HEK293T (cell line): ENCODE measurements around the gene RPUSD1.
"Not testable (repeated sequence)": the region's sequence is repeated elsewhere in the genome, so short reads cannot be mapped to it uniquely, and the experiment has no call there.

Experiments
- CTCF ChIA-PET: fragments of 350-600 bp; formaldehyde crosslinking; extraction: SDS; loops from one replicate; lab custom pipeline; 2021; ENCODE audit warnings: antibody characterized with exemption, inconsistent platforms; lab: Yijun Ruan, JAX
- POLR2A ChIA-PET: fragments of 350-600 bp; formaldehyde crosslinking; extraction: SDS; loops from one replicate; lab custom pipeline; 2020; ENCODE audit warnings: antibody characterized with exemption, inconsistent platforms; lab: Yijun Ruan, JAX
- DNase-seq: peaks from one replicate; pipeline ENCODE4 v3.0.0; 2012; ENCODE audit warnings: mixed read lengths; ENCODE audit errors: extremely low spot score
- ARNT ChIP-seq: fragments of 450-650 bp; IDR thresholded peaks from 2 replicates; pipeline ENCODE4 v1.6.1; 2017; ENCODE audit warnings: mild to moderate bottlenecking
- BHLHE40 ChIP-seq: fragments of 450-650 bp; IDR thresholded peaks from 2 replicates; pipeline ENCODE4 v1.6.1; 2016; ENCODE audit warnings: mild to moderate bottlenecking, moderate library complexity, borderline replicate concordance
- CTBP1 ChIP-seq: fragments of 450-650 bp; IDR thresholded peaks from 2 replicates; pipeline ENCODE4 v1.6.1; 2016; ENCODE audit warnings: borderline replicate concordance
- ELF4 ChIP-seq: fragments of 450-650 bp; IDR thresholded peaks from 2 replicates; pipeline ENCODE4 v1.6.1; 2017; ENCODE audit warnings: antibody characterized with exemption
- FOXA1 ChIP-seq: fragments of 450-650 bp; IDR thresholded peaks from 2 replicates; pipeline ENCODE4 v1.6.1; 2016; ENCODE audit warnings: mild to moderate bottlenecking
- FOXK2 ChIP-seq: fragments of 450-650 bp; IDR thresholded peaks from 2 replicates; pipeline ENCODE4 v1.6.1; 2016; ENCODE audit warnings: mild to moderate bottlenecking
- FOXM1 ChIP-seq: fragments of 450-650 bp; IDR thresholded peaks from 2 replicates; pipeline ENCODE4 v1.6.1; 2017; ENCODE audit warnings: mild to moderate bottlenecking, borderline replicate concordance
- HDGF ChIP-seq: fragments of 450-650 bp; IDR thresholded peaks from 2 replicates; pipeline ENCODE4 v1.6.1; 2017; ENCODE audit warnings: antibody characterized with exemption, borderline replicate concordance
- L3MBTL2 ChIP-seq: fragments of 450-650 bp; conservative IDR thresholded peaks from 2 replicates; pipeline ENCODE4 v1.6.1; 2016; ENCODE audit warnings: mild to moderate bottlenecking
- LEF1 ChIP-seq: fragments of 450-650 bp; IDR thresholded peaks from 2 replicates; pipeline ENCODE4 v1.6.1; 2017; ENCODE audit warnings: mild to moderate bottlenecking, borderline replicate concordance
- NFRKB ChIP-seq: fragments of 450-650 bp; IDR thresholded peaks from 2 replicates; pipeline ENCODE4 v1.6.1; 2016; ENCODE audit warnings: mild to moderate bottlenecking, moderate library complexity
- SP1 ChIP-seq: fragments of 450-650 bp; IDR thresholded peaks from 2 replicates; pipeline ENCODE4 v1.6.1; 2017
- SUZ12 ChIP-seq: fragments of 450-650 bp; IDR thresholded peaks from 2 replicates; pipeline ENCODE4 v1.6.1; 2016; ENCODE audit warnings: mild to moderate bottlenecking
- TARDBP ChIP-seq: fragments of 450-650 bp; IDR thresholded peaks from 2 replicates; pipeline ENCODE4 v1.6.1; 2016
- ZNF384 ChIP-seq: fragments of 450-650 bp; IDR thresholded peaks from 2 replicates; pipeline ENCODE4 v1.6.1; 2016
- TF ChIP-seq, protein P1 (sequence below): fragments of 450-650 bp; IDR thresholded peaks from 2 replicates; pipeline ENCODE4 v1.6.1; 2016

The RPUSD1 gene, protein sequence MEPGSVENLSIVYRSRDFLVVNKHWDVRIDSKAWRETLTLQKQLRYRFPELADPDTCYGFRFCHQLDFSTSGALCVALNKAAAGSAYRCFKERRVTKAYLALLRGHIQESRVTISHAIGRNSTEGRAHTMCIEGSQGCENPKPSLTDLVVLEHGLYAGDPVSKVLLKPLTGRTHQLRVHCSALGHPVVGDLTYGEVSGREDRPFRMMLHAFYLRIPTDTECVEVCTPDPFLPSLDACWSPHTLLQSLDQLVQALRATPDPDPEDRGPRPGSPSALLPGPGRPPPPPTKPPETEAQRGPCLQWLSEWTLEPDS

DNA sequence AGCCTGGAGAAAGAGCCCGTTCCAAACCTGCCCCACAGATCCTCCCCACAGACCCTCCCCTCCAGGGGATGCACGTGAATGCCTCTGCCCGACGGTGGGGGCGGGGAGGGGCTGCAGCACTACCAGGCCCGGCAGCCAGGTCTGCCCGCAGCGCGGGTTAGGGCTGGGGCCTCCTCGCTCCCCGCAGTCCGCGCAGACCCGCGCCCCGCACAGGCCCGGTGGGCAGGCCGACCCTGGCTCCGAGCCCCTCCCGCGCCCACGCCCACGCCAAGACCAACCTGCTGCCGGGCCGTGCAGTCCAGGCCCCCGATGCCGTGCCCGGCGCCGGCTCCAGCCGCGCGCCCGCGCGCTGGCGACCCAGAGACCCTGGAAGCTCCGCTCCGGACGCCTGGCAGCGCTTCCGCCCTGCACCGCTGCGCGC lies at the start of gene RPUSD1:
TSS of gene RPUSD1 (minus strand) at position 404 of the 421 bp plus-strand sequence. CDS start 644 bp downstream, outside the sequence.
- POLR2A ChIA-PET, result interaction anchor here (0.6 to 3.1 kb wide), 15 partner anchors 9 to 139 kb away, joined by 3 to 34 read pairs (median 4); partner anchors contain the start of genes ANTKMT, GNG13, METRN and WDR24
- CTCF ChIA-PET, result interaction anchor here (0.5 to 2.1 kb wide), 3 partner anchors 72 to 272 kb away, joined by 3 to 9 read pairs (median 5); partner anchors contain the start of gene METRN
- TF ChIP-seq ARNT (no peak), LEF1 (no peak), L3MBTL2 (no peak), ELF4 (no peak), SP1 (no peak), HDGF (no peak), BHLHE40 (no peak), FOXK2 (no peak), FOXA1 (no peak), FOXM1 (no peak), TARDBP (no peak), ZNF384 (no peak), CTBP1 (no peak), SUZ12 (no peak), NFRKB (no peak)
- TF ChIP-seq, protein P1, sequence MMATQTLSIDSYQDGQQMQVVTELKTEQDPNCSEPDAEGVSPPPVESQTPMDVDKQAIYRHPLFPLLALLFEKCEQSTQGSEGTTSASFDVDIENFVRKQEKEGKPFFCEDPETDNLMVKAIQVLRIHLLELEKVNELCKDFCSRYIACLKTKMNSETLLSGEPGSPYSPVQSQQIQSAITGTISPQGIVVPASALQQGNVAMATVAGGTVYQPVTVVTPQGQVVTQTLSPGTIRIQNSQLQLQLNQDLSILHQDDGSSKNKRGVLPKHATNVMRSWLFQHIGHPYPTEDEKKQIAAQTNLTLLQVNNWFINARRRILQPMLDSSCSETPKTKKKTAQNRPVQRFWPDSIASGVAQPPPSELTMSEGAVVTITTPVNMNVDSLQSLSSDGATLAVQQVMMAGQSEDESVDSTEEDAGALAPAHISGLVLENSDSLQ, result no peak
- no peak for DNase-seq

DNA sequence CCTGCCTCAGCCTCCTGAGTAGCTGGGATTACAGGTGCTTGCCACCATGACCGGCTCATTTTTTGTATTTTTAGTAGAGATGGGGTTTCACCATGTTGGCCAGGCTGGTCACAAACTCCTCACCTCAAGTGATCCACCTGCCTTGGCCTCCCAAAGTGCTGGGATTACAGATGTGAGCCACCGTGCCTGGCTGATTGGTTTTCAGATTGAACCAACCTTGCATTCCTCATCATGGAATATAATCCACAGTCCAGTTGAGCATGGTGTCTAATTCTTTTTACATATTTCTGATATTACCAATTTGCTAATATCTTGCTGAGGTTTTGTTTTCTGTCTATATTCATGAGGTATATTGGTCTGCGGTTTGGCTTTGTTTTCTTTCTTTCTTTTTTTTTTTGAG lies 48.6 kb upstream of the RPUSD1 start:
- POLR2A ChIA-PET, DNase-seq, CTCF ChIA-PET: not testable (repeated sequence)

DNA sequence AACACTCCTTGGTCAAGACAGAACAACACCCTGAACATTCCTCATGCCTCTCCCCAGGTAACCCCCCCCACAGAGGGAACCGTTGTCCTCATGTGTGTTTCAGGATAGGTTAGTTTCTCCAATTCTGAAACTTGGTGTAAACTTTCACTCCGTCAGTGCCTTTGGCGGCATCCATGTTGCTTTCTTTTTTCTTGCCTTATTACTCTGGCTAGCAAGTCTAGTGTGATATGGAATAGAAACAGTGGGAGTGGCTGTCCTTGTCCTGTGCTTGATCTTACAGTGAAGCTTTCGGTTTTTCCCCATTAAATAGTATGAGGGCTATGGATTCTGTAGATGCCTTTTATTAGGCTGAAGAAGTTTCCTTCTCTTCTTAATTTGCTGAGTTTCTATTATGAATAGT lies 48.0 kb upstream of the RPUSD1 start:
- POLR2A ChIA-PET, result no interaction called here
- no peak for DNase-seq
- CTCF ChIA-PET, result no interaction called here
- TF ChIP-seq, protein P1, result no peak
- TF ChIP-seq FOXM1 (no peak), FOXK2 (no peak), FOXA1 (no peak), CTBP1 (no peak), L3MBTL2 (no peak), HDGF (no peak), ZNF384 (no peak), LEF1 (no peak), TARDBP (no peak), SUZ12 (no peak), BHLHE40 (no peak), ARNT (no peak), ELF4 (no peak), SP1 (no peak), NFRKB (no peak)

DNA sequence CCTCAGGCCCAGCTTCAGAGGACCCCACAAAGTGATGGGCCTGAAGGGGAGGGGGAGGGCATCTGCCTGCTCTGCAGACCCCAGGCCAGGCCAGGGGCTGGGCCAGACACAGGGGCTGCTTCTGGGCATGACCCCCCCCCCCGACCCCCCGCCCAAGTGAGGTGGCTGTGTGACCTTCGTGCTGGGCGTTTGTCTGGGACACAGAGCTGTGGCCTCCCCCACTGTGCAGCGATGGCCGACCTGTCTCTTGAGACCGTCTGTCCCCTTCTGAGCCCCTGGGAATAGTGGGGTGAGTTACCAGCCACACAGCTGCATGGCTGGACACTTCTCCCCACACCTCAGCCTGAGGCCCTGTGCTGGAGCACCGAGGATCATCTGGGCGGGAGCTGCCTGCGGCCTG lies 47.2 kb upstream of the RPUSD1 start:
- CTCF ChIA-PET, result no interaction called here
- TF ChIP-seq ZNF384 (no peak), ELF4 (no peak), BHLHE40 (no peak), FOXA1 (no peak), FOXK2 (no peak), NFRKB (no peak), L3MBTL2 (no peak), SP1 (no peak), CTBP1 (no peak), SUZ12 (no peak), TARDBP (no peak), ARNT (no peak)
- TF ChIP-seq, protein P1, result no peak
- POLR2A ChIA-PET, result no interaction called here
- no peak for DNase-seq

DNA sequence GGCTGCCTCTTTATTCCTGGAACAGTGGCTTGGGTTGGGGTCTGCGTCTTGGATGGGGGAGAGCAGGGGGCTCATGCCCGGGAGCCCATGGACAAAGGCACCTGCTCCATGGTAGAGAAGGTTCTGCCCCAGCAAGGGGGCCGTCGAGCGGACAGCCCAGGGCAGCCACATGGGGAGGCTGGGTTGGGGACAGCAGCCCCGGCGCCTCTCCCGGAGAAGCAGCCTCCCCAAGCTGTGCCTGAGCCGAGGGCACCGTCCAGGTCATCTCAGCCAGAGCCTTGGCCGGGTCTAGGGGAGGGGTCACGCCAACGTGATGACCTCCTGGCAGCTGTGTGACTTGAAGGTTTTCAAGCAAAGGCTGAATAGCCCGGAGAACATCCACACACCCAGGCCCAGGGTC lies 45.2 kb upstream of the RPUSD1 start:
- TF ChIP-seq HDGF, result no peak
- TF ChIP-seq L3MBTL2, result no peak
- TF ChIP-seq BHLHE40, result no peak
- TF ChIP-seq FOXA1, result no peak
- no peak for TF ChIP-seq NFRKB
- no peak for TF ChIP-seq ELF4
- TF ChIP-seq FOXM1, result no peak
- no peak for TF ChIP-seq TARDBP
- no peak for TF ChIP-seq FOXK2
- TF ChIP-seq CTBP1, result no peak
- TF ChIP-seq, protein P1, result no peak
- TF ChIP-seq SP1, result no peak
- no peak for TF ChIP-seq LEF1
- POLR2A ChIA-PET, result no interaction called here
- CTCF ChIA-PET, result no interaction called here
- no peak for DNase-seq
